Measurements from ENCODE around the gene CEMIP.

CEMIP gene

GRCh38 chr15:80898040-80898439 is 118.9 kb downstream of the CEMIP start:
- no peak for DNase-seq

GRCh38 chr15:80902298-80902801 is 123.2 kb downstream of the CEMIP start:
- DNase-seq: no peak

- DNase-seq: no peak
These were observed 125.8 kb downstream of the CEMIP start for GRCh38 chr15:80904998-80905397.

GRCh38 chr15:80906159-80906766 is 127.1 kb downstream of the CEMIP start:
- peak; percentile 95 for DNase-seq

- DNase-seq: no peak
These were observed 132.7 kb downstream of the CEMIP start for GRCh38 chr15:80911821-80912220.

GRCh38 chr15:80912673-80913072 is 133.5 kb downstream of the CEMIP start:
- DNase-seq: no peak

GRCh38 chr15:80913541-80913940 is 134.4 kb downstream of the CEMIP start:
- no peak for DNase-seq

- no peak for DNase-seq
These were observed 136.3 kb downstream of the CEMIP start for GRCh38 chr15:80915472-80915871.

GRCh38 chr15:80916056-80916455 is 136.9 kb downstream of the CEMIP start:
- no peak for DNase-seq

GRCh38 chr15:80918196-80918783 is 139.1 kb downstream of the CEMIP start:
- no peak for DNase-seq

- DNase-seq: no peak
These were observed 141.1 kb downstream of the CEMIP start for GRCh38 chr15:80920271-80920699.

- DNase-seq: no peak
These were observed 142.7 kb downstream of the CEMIP start for GRCh38 chr15:80921736-80922410.

- DNase-seq: no peak
These were observed 144.5 kb downstream of the CEMIP start for GRCh38 chr15:80923668-80924067.

- DNase-seq: no peak
These were observed 145.1 kb downstream of the CEMIP start for GRCh38 chr15:80924278-80924677.

- no peak for DNase-seq
These were observed 146.5 kb downstream of the CEMIP start for GRCh38 chr15:80925597-80926059.

- no peak for DNase-seq
These were observed 147.0 kb downstream of the CEMIP start for GRCh38 chr15:80926126-80926525.

GRCh38 chr15:80929225-80929624 is 150.1 kb downstream of the CEMIP start:
- DNase-seq: no peak

- DNase-seq: no peak
These were observed 150.5 kb downstream of the CEMIP start for GRCh38 chr15:80929689-80930088.

GRCh38 chr15:80931191-80931590 is 152.0 kb downstream of the CEMIP start:
- DNase-seq: no peak

GRCh38 chr15:80931721-80932512 is 152.7 kb downstream of the CEMIP start:
- DNase-seq: no peak

- DNase-seq: no peak
These were observed 153.3 kb downstream of the CEMIP start for GRCh38 chr15:80932513-80932815.

GRCh38 chr15:80932989-80933388 is 153.8 kb downstream of the CEMIP start:
- DNase-seq: no peak

GRCh38 chr15:80934761-80935221 is 155.6 kb downstream of the CEMIP start:
- DNase-seq: no peak

Data from COR-L47 (cell line).